Astrocyte (in vitro differentiated cells and primary cell): ENCODE measurements around the gene ELMOD1.

Experiments
- EZH2 ChIP-seq: IDR thresholded peaks from 2 replicates; pipeline ENCODE4 v1.6.1; 2012; ENCODE audit warnings: mild to moderate bottlenecking, low read length, inconsistent platforms; ENCODE audit not compliant: insufficient read depth
- TF ChIP-seq, protein P1 (sequence below): IDR thresholded peaks from 2 replicates; pipeline ENCODE4 v1.5.1; 2011; ENCODE audit warnings: low read depth, mild to moderate bottlenecking, inconsistent platforms, low read length, moderate library complexity; ENCODE audit not compliant: insufficient read depth

DNA sequence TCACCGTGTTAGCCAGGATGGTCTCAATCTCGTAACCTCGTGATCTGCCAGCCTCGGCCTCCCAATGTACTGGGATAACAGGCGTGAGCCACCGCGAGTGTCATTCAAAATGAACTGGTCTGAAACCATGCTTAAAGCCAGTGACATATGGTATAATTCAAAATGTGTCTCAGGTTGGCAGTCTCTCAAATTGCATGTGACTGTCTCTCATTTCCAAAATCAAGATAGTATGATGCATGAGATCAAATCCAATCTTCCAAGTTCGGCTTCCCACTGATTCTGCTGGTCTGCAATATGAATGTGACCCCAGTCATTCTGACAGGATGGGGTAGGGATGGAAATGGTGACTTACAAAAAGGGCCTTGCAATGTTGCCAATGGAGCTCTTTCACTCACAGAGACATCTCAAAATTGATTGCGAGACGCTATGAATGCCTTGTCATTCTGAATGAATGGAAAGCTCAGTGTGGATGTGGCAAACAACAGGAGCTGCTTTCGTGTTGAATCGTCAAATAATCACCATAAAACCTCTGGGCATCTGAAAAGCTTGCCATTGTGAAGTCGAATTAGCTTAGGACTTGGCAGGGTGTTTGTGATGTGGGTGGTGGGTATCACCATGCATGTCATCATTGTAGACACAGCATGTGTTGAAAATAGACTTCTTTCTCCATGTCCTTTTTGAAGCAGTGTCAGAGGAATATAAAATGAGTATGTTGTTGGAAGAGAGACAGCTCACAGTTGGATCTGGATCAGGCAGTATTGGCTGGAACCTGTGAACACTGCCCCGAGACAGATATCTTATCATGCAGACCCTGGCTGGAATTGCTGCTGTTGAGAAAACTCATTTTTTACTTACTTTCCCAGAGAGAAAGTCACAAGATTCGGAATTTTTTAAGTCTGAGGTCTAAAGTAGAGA lies 108.7 kb downstream of the ELMOD1 start:
- TF ChIP-seq, protein P1, sequence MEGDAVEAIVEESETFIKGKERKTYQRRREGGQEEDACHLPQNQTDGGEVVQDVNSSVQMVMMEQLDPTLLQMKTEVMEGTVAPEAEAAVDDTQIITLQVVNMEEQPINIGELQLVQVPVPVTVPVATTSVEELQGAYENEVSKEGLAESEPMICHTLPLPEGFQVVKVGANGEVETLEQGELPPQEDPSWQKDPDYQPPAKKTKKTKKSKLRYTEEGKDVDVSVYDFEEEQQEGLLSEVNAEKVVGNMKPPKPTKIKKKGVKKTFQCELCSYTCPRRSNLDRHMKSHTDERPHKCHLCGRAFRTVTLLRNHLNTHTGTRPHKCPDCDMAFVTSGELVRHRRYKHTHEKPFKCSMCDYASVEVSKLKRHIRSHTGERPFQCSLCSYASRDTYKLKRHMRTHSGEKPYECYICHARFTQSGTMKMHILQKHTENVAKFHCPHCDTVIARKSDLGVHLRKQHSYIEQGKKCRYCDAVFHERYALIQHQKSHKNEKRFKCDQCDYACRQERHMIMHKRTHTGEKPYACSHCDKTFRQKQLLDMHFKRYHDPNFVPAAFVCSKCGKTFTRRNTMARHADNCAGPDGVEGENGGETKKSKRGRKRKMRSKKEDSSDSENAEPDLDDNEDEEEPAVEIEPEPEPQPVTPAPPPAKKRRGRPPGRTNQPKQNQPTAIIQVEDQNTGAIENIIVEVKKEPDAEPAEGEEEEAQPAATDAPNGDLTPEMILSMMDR: no peak
- TF ChIP-seq EZH2: no peak
